Naive B cell (primary cell): ENCODE results near the gene CLASP2. TPM values are rescaled to one million over a fixed set of nuclear protein-coding genes. Genes with fewer than 3 reads are reported as not detected.
A peak's percentile ranks its signal among the peaks of the same experiment; 100 is the strongest.

Source experiments
- ATAC-seq, 2 donors: fragments of 150-1000 bp; cut with Tn5 transposase; 2 replicates each; pipeline ENCODE4 v1.10.0; 2021; ENCODE audit warnings: low read depth in 2 of 2, mild to moderate bottlenecking in 2 of 2, moderate library complexity in 2 of 2
- DNase-seq: peaks from one replicate; pipeline ENCODE4 v3.0.0; 2022
- H3K27ac Mint-ChIP-seq, 6 donors: one replicate each; pipeline ENCODE4 v1.8.0; 2020 to 2022; ENCODE audit warnings: mild to moderate bottlenecking in 6 of 6, mixed read lengths in 6 of 6, moderate library complexity in 5 of 6, inconsistent platforms in 2 of 6
- H3K27me3 Mint-ChIP-seq, 3 donors: one replicate each; pipeline ENCODE4 v1.8.0; 2021 to 2022; ENCODE audit warnings: mixed read lengths in 3 of 3, mild to moderate bottlenecking in 1 of 3
- H3K36me3 Mint-ChIP-seq, 2 donors: one replicate each; pipeline ENCODE4 v1.8.0; 2020 to 2022; ENCODE audit warnings: mixed read lengths in 2 of 2, inconsistent platforms in 1 of 2, mild to moderate bottlenecking in 1 of 2
- H3K4me1 Mint-ChIP-seq, 3 donors: one replicate each; pipeline ENCODE4 v1.8.0; 2020 to 2022; ENCODE audit warnings: mixed read lengths in 3 of 3, inconsistent platforms in 1 of 3, mild to moderate bottlenecking in 1 of 3, moderate library complexity in 1 of 3
- H3K4me3 Mint-ChIP-seq, 8 donors: one replicate each; pipeline ENCODE4 v1.8.0; 2020 to 2022; ENCODE audit warnings: mild to moderate bottlenecking in 8 of 8, mixed read lengths in 8 of 8, moderate library complexity in 8 of 8, inconsistent platforms in 2 of 8
- H3K9me3 Mint-ChIP-seq, 7 donors: one replicate each; pipeline ENCODE4 v1.8.0; 2020 to 2022; ENCODE audit warnings: mixed read lengths in 7 of 7, mild to moderate bottlenecking in 5 of 7, inconsistent platforms in 2 of 7, moderate library complexity in 1 of 7
- polyA plus RNA-seq, 6 donors: library from polyadenylated mRNA; unstranded; fragments of 300-500 nt; fragmentation: Illumina TruSeq; gene quantifications; one replicate each; pipeline ENCODE4 v1.2.3, GENCODE V29; 2021; ENCODE audit warnings: low read depth in 6 of 6

CLASP2 gene
- polyA plus RNA-seq, 6 donors from 2014 or later = 10.2 to 16.6 (median 14.3) TPM

- H3K9me3 Mint-ChIP-seq = no peaks in the 10 kb centered on the region
- ATAC-seq (no peak), DNase-seq (no peak)
- H3K4me1 Mint-ChIP-seq = peaks cover 0 to 8% (median 5%) of the 10 kb centered on the region in 3 donors
- no peaks in the 10 kb centered on the region for H3K36me3 Mint-ChIP-seq
- peaks cover 0 to 4% (median 3%) of the 10 kb centered on the region in 3 donors for H3K27me3 Mint-ChIP-seq
- H3K27ac Mint-ChIP-seq = no peak overlapping the region
- no peak overlapping the region for H3K4me3 Mint-ChIP-seq
Measured at GRCh38 chr3:33722191-33722590, 4.1 kb upstream of the CLASP2 start.

DNA sequence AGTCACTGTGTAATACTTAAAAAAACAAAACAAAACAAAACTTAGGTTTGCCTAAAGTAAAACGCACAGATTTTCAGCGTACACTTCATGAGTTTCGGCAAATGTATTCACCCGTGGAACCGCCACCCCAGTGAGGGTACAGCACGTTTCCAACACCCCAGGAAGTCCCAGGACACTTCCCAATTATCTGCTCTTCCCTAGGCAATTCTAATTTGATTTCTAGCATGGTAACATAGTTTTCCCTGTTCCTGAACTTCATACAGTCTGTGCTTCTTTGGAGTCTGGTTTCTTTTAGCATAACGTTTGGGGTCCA lies 497 bp upstream of the CLASP2 start:
- Mint-ChIP-seq H3K4me1 (peaks cover 5 to 10% (median 7%) of the 10 kb centered on the region in 3 donors), H3K27ac (peak overlapping the region in 5 of 6 donors; percentile 98 to 99 (median 98)), H3K9me3 (no peaks in the 10 kb centered on the region), H3K36me3 (no peaks in the 10 kb centered on the region), H3K27me3 (no peaks in the 10 kb centered on the region), H3K4me3 (peak overlapping the region in 5 of 8 donors; percentile 94 to 98 (median 96))
- no peak for DNase-seq
- ATAC-seq = no peak

DNA sequence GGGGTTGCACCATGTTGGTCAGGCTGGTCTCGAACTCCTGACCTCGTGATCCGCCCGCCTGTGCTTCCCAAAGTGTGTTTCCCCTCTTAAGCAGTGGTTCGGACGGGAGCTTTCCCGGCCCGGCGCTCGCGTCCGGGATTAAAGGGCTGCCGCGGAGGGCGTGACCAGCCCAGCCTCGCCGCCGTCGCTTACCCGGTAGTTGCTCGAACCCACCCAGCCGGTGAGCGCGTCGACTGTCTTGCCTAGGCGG lies 513 bp downstream of the CLASP2 start:
- Mint-ChIP-seq H3K36me3 (no peaks in the 10 kb centered on the region), H3K27me3 (no peaks in the 10 kb centered on the region), H3K9me3 (no peaks in the 10 kb centered on the region), H3K4me3 (peak overlapping the region in 5 of 8 donors; percentile 94 to 98 (median 96)), H3K4me1 (peaks cover 5 to 14% (median 7%) of the 10 kb centered on the region in 3 donors), H3K27ac (peak overlapping the region in 5 of 6 donors; percentile 89 to 99 (median 98))
- no peak for ATAC-seq
- DNase-seq = no peak

DNA sequence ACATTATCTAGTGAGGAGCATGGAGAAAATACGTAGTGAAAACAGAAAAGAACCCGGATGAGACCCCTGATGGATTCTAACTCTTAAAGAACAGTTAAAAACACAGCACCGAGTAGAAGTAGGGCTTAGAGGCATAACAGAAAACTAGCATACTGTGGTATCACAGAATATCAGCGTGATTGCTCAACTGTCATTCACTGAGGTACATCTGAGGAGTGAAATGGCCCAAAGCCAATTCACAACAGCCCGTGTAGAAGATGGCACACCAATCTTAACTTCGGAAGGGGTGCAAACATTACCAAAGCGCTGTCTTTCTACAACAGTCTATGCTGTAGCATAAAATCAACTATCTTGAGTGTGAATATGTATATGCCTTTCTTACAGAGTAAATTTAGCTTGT lies 1.8 kb downstream of the CLASP2 start:
- Mint-ChIP-seq H3K27me3 (no peaks in the 10 kb centered on the region), H3K36me3 (no peaks in the 10 kb centered on the region), H3K9me3 (no peaks in the 10 kb centered on the region), H3K4me1 (peaks cover 14 to 24% (median 16%) of the 10 kb centered on the region in 3 donors), H3K4me3 (peak overlapping the region in 2 of 8 donors; percentile 96 to 98), H3K27ac (no peak overlapping the region)
- no peak for DNase-seq
- no peak for ATAC-seq

DNA sequence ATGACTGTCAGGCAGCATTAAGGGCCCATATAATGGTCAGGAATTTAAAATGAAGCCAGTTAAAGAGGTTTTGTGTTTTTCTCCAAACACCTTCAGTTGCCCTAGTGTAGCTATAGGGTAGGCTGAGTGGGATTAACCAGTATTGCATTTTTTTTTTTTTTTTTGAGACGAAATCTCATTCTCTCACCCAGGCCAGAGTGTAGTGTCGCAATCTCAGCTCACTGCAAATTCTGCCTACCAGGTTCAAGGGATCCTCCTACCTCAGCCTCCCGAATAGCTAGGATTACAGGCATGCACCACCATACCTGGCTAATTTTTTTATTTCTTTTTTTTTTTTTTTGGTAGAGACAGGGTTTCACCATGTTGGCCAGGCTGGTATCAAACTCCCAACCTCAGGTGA lies 7.0 kb downstream of the CLASP2 start:
- Mint-ChIP-seq H3K36me3 (peaks cover 0 to 5% of the 10 kb centered on the region in 2 donors), H3K4me1 (peaks cover 26 to 31% (median 28%) of the 10 kb centered on the region in 3 donors), H3K4me3 (no peak overlapping the region), H3K27me3 (no peaks in the 10 kb centered on the region), H3K27ac (no peak overlapping the region), H3K9me3 (no peaks in the 10 kb centered on the region)
- no peak for ATAC-seq
- no peak for DNase-seq

DNA sequence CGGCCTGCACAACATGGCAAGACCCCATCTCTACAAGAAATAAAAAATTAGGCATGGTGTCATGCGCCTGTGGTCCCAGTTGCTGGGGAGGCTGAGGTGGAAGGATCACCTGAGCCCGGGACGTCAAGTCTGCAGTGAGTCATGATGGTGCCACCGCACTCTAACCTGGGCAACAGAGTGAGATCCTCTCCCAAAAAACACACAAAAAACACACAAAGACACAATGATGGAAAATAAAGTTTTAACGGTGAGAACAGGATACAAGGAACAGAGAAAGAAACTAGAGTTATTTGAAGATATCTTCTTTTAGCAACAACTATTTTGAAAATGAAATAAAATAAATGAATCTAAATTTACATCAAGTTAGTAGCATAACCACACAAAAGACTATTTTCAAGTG lies 12.0 kb downstream of the CLASP2 start:
- no peaks in the 10 kb centered on the region for H3K27me3 Mint-ChIP-seq
- DNase-seq (no peak), ATAC-seq (no peak)
- H3K4me1 Mint-ChIP-seq = peaks cover 23 to 36% (median 35%) of the 10 kb centered on the region in 3 donors
- peak overlapping the region in 1 of 6 donors; percentile 47 for H3K27ac Mint-ChIP-seq
- H3K36me3 Mint-ChIP-seq = peaks cover 6 to 31% of the 10 kb centered on the region in 2 donors
- H3K9me3 Mint-ChIP-seq = peaks cover 4 to 35% (median 23%) of the 10 kb centered on the region in 7 donors
- no peak overlapping the region for H3K4me3 Mint-ChIP-seq

GRCh38 chr3:33704891-33705290 lies 13.2 kb downstream of the CLASP2 start:
- peaks cover 4 to 35% (median 23%) of the 10 kb centered on the region in 7 donors for H3K9me3 Mint-ChIP-seq
- H3K27me3 Mint-ChIP-seq = no peaks in the 10 kb centered on the region
- ATAC-seq (no peak), DNase-seq (no peak)
- peak overlapping the region in 1 of 6 donors; percentile 13 for H3K27ac Mint-ChIP-seq
- H3K36me3 Mint-ChIP-seq = peaks cover 6 to 31% of the 10 kb centered on the region in 2 donors
- H3K4me1 Mint-ChIP-seq = peaks cover 19 to 35% (median 34%) of the 10 kb centered on the region in 3 donors
- H3K4me3 Mint-ChIP-seq = no peak overlapping the region

DNA sequence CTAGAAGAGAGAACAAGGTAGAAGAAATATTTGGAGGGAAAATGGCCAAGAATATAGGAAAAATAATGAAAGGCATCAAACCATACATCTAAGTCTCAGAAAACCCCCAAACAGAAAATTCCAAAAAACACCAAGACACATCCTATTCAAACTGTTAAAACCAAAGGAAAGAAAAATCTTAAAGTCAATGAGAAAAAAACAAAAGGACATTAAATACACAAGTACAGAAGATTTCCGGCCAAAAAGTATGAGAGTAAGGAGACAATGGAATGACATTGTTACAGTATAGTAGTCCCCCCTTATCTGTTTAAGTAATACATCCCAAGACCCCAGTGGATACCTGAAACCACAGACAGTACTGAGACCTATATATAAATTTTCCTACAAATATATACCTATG lies 18.8 kb downstream of the CLASP2 start:
- Mint-ChIP-seq H3K36me3 (peaks cover 26% of the 10 kb centered on the region in 2 donors), H3K9me3 (peaks cover 4 to 26% (median 21%) of the 10 kb centered on the region in 7 donors), H3K4me3 (no peak overlapping the region), H3K27ac (no peak overlapping the region), H3K27me3 (no peaks in the 10 kb centered on the region), H3K4me1 (peaks cover 20 to 28% (median 22%) of the 10 kb centered on the region in 3 donors)
- ATAC-seq (no peak), DNase-seq (no peak)

DNA sequence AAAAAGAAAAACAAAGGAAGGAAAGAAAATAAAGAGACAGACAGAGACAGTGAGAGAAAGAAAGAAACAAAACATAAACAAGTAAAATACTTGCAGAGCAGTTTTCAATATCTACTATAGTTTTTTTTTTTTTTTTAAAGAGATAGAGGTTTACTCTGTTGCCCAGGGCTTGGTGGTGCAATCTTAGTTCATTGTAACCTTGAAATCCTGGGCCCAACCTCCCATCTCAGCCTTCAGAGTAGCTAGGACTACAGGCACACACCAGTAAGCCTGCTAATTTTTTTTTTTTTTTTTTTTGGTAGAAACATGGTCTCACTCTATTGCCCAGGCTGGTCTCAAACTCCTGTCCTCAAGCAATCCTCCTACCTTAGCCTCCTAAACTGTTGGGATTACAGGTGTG lies 23.1 kb downstream of the CLASP2 start:
- no peak for ATAC-seq
- Mint-ChIP-seq H3K27me3 (no peaks in the 10 kb centered on the region), H3K4me3 (no peak overlapping the region), H3K36me3 (peaks cover 8 to 22% of the 10 kb centered on the region in 2 donors), H3K9me3 (peaks cover 0 to 2% (median 0%) of the 10 kb centered on the region in 7 donors), H3K4me1 (peaks cover 10 to 16% (median 16%) of the 10 kb centered on the region in 3 donors), H3K27ac (peak overlapping the region in 4 of 6 donors; percentile 6 to 72 (median 56))
- DNase-seq = no peak

DNA sequence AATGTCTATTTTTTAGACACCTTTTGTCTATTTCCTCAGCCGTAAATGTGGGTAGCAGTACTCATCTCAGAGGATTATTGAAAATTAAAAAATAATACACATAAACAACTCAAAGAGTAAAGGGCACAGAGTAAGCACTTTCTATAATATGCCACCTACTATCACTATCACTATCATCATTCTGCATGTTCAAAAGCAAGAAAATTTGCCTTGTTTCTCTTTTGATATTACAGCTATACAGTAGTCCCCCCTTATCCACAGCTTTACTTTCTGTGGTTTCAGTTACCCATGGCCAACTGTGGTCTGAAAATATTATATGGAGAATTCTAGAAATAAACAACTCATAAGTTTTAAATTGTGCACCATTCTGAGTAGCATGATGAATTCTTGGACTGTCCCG lies 27.7 kb downstream of the CLASP2 start:
- no peak for DNase-seq
- no peaks in the 10 kb centered on the region for H3K27me3 Mint-ChIP-seq
- no peak for ATAC-seq
- H3K36me3 Mint-ChIP-seq = peaks cover 11 to 13% of the 10 kb centered on the region in 2 donors
- H3K27ac Mint-ChIP-seq = peak overlapping the region in 1 of 6 donors; percentile 31
- H3K9me3 Mint-ChIP-seq = no peaks in the 10 kb centered on the region
- H3K4me3 Mint-ChIP-seq = no peak overlapping the region
- peaks cover 0 to 3% (median 0%) of the 10 kb centered on the region in 3 donors for H3K4me1 Mint-ChIP-seq

- H3K27me3 Mint-ChIP-seq = no peaks in the 10 kb centered on the region
- H3K27ac Mint-ChIP-seq = peak overlapping the region in 2 of 6 donors; percentile 24 to 44
- H3K36me3 Mint-ChIP-seq = peaks cover 0 to 12% of the 10 kb centered on the region in 2 donors
- H3K4me3 Mint-ChIP-seq = peak overlapping the region in 1 of 8 donors; percentile 6
- H3K4me1 Mint-ChIP-seq = no peaks in the 10 kb centered on the region
- DNase-seq (no peak), ATAC-seq (no peak)
- H3K9me3 Mint-ChIP-seq = no peaks in the 10 kb centered on the region
Measured at GRCh38 chr3:33687406-33688010, 30.5 kb downstream of the CLASP2 start.

DNA sequence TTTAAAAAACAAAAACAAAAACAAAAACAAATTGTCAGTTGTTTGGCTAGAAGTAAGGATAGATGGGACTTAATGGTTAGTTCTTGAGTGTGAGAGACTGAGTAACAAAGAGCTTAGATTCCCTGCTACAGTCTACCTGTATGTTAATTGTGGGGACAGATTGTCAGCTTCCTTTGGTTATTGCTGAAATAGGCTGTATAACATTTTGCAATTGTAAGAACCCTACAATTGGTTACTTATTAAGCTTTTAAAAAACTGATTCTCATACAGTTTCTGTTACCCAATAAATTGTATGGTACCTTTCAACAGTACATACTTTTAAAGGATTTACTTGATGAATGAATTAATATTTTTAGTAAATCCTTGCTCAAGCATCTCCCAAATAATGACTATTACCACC lies 35.3 kb downstream of the CLASP2 start:
- H3K4me3 Mint-ChIP-seq = no peak overlapping the region
- peaks cover 4 to 13% (median 6%) of the 10 kb centered on the region in 7 donors for H3K9me3 Mint-ChIP-seq
- H3K27me3 Mint-ChIP-seq = no peaks in the 10 kb centered on the region
- no peak overlapping the region for H3K27ac Mint-ChIP-seq
- H3K4me1 Mint-ChIP-seq = no peaks in the 10 kb centered on the region
- ATAC-seq (no peak), DNase-seq (no peak)
- peaks cover 36 to 45% of the 10 kb centered on the region in 2 donors for H3K36me3 Mint-ChIP-seq

DNA sequence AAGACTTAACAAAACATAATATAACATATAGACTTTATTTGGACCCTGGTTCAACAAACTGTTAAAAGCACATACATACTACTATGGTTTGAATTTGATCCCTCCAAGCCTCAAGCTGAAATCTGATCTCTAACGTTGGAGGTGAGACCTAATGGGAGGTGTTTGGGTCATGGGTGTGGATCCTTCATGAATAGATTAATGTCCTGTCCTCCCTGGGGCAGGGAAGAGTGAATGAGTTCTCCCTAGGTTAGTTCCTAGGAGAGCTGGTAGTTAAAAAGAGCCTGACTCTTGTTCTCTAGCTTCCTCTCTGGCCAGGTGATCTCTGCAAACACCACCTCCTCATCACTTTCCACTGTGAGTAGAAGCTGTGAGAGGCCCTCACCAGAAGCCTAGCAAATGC lies 36.4 kb downstream of the CLASP2 start:
- Mint-ChIP-seq H3K27me3 (no peaks in the 10 kb centered on the region), H3K27ac (peak overlapping the region in 2 of 6 donors; percentile 22 to 57), H3K36me3 (peaks cover 39 to 44% of the 10 kb centered on the region in 2 donors), H3K4me3 (no peak overlapping the region), H3K4me1 (no peaks in the 10 kb centered on the region), H3K9me3 (peaks cover 4 to 15% (median 6%) of the 10 kb centered on the region in 7 donors)
- ATAC-seq = no peak
- DNase-seq = no peak

DNA sequence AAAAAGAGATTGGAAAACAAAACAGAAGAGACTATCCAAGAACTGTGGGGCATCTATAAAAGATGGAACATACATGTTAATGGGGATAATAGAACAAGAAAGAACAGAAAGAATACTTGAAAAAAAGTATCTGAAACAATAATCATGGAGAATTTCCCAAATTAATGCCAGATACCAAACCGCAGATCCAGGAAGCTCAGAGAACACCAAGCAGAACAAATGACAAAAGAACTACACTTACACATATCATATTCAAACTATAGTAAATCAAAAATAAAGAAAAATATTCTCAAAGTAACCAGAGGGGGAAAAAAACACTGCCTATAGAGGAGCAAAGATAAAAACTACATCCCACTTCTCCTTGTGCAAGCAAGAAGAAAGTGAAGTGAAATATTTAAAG lies 40.0 kb downstream of the CLASP2 start:
- Mint-ChIP-seq H3K36me3 (peaks cover 43 to 47% of the 10 kb centered on the region in 2 donors), H3K27ac (peak overlapping the region in 1 of 6 donors; percentile 66), H3K4me1 (peaks cover 0 to 4% (median 0%) of the 10 kb centered on the region in 3 donors), H3K4me3 (no peak overlapping the region), H3K9me3 (peaks cover 5 to 17% (median 10%) of the 10 kb centered on the region in 7 donors), H3K27me3 (no peaks in the 10 kb centered on the region)
- DNase-seq = no peak
- ATAC-seq = no peak
